ENCODE results near the gene FAR2. TPM values are rescaled to one million over a fixed set of nuclear protein-coding genes. Genes with fewer than 3 reads are reported as not detected.
"Not testable (repeated sequence)": the region's sequence is repeated elsewhere in the genome, so short reads cannot be mapped to it uniquely, and the experiment has no call there.

The FAR2 gene
- polyA plus RNA-seq, 1 of the 3 experiments (the other 2 are of a cell fraction), result 7.4 TPM

- TF ChIP-seq MAX (IDR thresholded peaks at IDR 0.05; ENCODE audit: low read depth), result peak; percentile 87
Measured at GRCh38 chr12:29380536-29381523, 231.8 kb downstream of the FAR2 start, which contains the start of gene ERGIC2 (continued).

- WGBS (ENCODE audit: low lambda C conversion rate), result 93% methylated on average over 2 of the region's 2 CpGs
- no peaks in the 10 kb centered on the region for H3K9me3 ChIP-seq
- CTCF ChIA-PET, result no interaction called here
Measured at GRCh38 chr12:29382251-29382650, 233.2 kb downstream of the FAR2 start.

GRCh38 chr12:29385194-29385593, 236.1 kb downstream of the FAR2 start:
- H3K4me1 ChIP-seq (ENCODE audit: control insufficient read depth in 1 of 2, insufficient read depth in 2 of 2, low read depth in 1 of 2, low read length in 1 of 2); H3F3A ChIP-seq (replicated peaks; ENCODE audit: insufficient read depth); POLR2A ChIA-PET; H3K9ac ChIP-seq; H3K27ac ChIP-seq (ENCODE audit: low read depth in 2 of 2, low read length in 1 of 2); DNase-seq; H3K79me2 ChIP-seq (ENCODE audit: insufficient read depth); H3K9me3 ChIP-seq; H3K36me3 ChIP-seq (replicated peaks in 1 of 2; ENCODE audit: control insufficient read depth in 1 of 2, insufficient read depth in 2 of 2, low read length in 1 of 2); H3K4me2 ChIP-seq; H3K9me2 ChIP-seq; CTCF ChIA-PET; H4K20me1 ChIP-seq (ENCODE audit: insufficient read depth); H3K27me3 ChIP-seq (ENCODE audit: insufficient read depth); H3K4me3 ChIP-seq (ENCODE audit: low read depth in 2 of 2, low read length in 1 of 2); H2AFZ ChIP-seq (ENCODE audit: low read depth): not testable (repeated sequence)
- WGBS (ENCODE audit: low lambda C conversion rate), result 77% methylated on average over 14 of the region's 17 CpGs

More at GRCh38 chr12:29382251-29382650, 233.2 kb downstream of the FAR2 start:
- no peaks in the 10 kb centered on the region for H3F3A ChIP-seq (replicated peaks; ENCODE audit: insufficient read depth)
- no peak overlapping the region for H3K27ac ChIP-seq (ENCODE audit: low read depth in 2 of 2, low read length in 1 of 2)
- H3K4me1 ChIP-seq (ENCODE audit: control insufficient read depth in 1 of 2, insufficient read depth in 2 of 2, low read depth in 1 of 2, low read length in 1 of 2), result peaks cover 0 to 4% of the 10 kb centered on the region in 2 experiments; a peak in 3 of 4 replicates
- H2AFZ ChIP-seq (ENCODE audit: low read depth), result no peak overlapping the region
- H3K4me3 ChIP-seq (ENCODE audit: low read depth in 2 of 2, low read length in 1 of 2), result no peak overlapping the region
- POLR2A ChIA-PET, result no interaction called here
- H4K20me1 ChIP-seq (ENCODE audit: insufficient read depth), result no peaks in the 10 kb centered on the region
- H3K79me2 ChIP-seq (ENCODE audit: insufficient read depth), result peaks cover 35% of the 10 kb centered on the region
- DNase-seq, result no peak
- no peaks in the 10 kb centered on the region for H3K27me3 ChIP-seq (ENCODE audit: insufficient read depth)
- no peak overlapping the region for H3K9ac ChIP-seq
- H3K9me2 ChIP-seq, result no peaks in the 10 kb centered on the region
- TF ChIP-seq FOXM1 (IDR thresholded peaks at IDR 0.05; ENCODE audit: low read depth) (no peak), SIN3A (IDR thresholded peaks at IDR 0.05; ENCODE audit: borderline replicate concordance, low read depth, low read length) (no peak), EZH2phosphoT487 (IDR thresholded peaks at IDR 0.05; ENCODE audit: borderline replicate concordance, low read depth) (no peak), ZBTB33 (IDR thresholded peaks at IDR 0.05; ENCODE audit: borderline replicate concordance, low read depth) (no peak), CHD2 (IDR thresholded peaks at IDR 0.05; ENCODE audit: low read length, partially characterized antibody) (no peak), FOXJ3 (CRISPR knock-in tag; IDR thresholded peaks at IDR 0.05) (no peak), PBX3 (IDR thresholded peaks at IDR 0.05) (no peak)
- H3K36me3 ChIP-seq (replicated peaks in 1 of 2; ENCODE audit: control insufficient read depth in 1 of 2, insufficient read depth in 2 of 2, low read length in 1 of 2), result peaks cover 10 to 11% of the 10 kb centered on the region in 2 experiments
- no peak overlapping the region for H3K4me2 ChIP-seq

Other genes starting within 250 kb of the FAR2 start
- gene ERGIC2, start 231.9 kb downstream of the FAR2 start, polyA plus RNA-seq (2012; rRNA removed), result 22.1 and 30.3 TPM in 2 replicates